NCI-H510A treated with DMSO at 0.1 percent for 48 hours (cell line): Measurements from ENCODE around the gene RDH16.

Experiments used
- DNase-seq: peaks from one replicate; lab custom pipeline; 2025; lab: John Stamatoyannopoulos, UW

Gene RDH16, protein sequence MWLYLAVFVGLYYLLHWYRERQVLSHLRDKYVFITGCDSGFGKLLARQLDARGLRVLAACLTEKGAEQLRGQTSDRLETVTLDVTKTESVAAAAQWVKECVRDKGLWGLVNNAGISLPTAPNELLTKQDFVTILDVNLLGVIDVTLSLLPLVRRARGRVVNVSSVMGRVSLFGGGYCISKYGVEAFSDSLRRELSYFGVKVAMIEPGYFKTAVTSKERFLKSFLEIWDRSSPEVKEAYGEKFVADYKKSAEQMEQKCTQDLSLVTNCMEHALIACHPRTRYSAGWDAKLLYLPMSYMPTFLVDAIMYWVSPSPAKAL

GRCh38 chr12:56957229-56958052 is at the start of gene RDH16:
Gene RDH16 (minus strand): TSS chr12:56957608. CDS start chr12:56957462, 146 bp downstream.
- DNase-seq: no peak

GRCh38 chr12:57006809-57007475 is 49.5 kb upstream of the RDH16 start:
- no peak for DNase-seq

DNA sequence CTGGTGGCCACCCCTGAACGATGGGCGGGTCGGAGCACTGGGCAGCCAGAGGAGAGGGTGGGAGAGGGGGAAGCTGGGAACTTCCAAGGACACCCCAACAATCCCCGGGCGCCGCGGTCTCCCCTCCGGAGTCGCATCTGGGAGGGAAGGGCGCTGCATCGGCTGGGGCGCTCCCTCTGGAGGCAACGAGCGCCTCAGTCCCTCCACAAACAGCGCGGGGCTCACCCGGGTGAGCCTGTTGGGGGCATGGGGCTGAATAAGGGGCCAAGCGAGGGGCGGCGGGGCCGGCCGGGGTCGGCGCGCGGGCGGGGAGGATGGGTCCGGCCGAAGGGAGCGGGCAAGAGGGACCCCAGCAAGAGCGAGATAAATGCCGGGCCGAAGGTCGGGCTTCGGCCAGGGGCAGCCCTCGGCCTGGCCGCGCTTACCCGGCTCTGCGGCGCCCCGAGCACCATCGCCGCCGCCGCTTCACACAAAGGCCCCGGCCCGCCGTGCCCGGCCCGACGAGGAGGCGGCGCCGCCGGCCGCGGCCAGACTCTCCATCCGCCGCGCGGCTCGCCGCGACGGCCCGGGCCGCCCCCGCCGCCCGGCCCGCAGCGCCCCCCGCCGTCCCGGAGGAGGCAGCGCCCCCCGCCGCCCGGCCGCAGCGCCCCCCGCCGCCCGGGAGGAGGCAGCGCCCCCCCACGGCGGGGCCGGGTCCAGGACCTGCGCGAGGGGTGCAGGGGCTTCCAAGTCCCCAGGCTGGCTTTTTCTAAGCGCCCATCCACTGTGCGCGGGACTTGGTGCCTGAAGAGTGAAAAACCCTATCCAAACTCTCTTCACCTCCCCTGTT is 48.8 kb upstream of the RDH16 start, which contains the start of gene ZBTB39:
Gene ZBTB39 (minus strand): TSS at position 567 of the 829 bp plus-strand sequence. CDS start 1,629 bp downstream, outside the sequence.
- peak; percentile 50 for DNase-seq

GRCh38 chr12:57004651-57005050 is 47.2 kb upstream of the RDH16 start:
- no peak for DNase-seq

GRCh38 chr12:57003395-57003794 is 46.0 kb upstream of the RDH16 start:
- DNase-seq: no peak

DNA sequence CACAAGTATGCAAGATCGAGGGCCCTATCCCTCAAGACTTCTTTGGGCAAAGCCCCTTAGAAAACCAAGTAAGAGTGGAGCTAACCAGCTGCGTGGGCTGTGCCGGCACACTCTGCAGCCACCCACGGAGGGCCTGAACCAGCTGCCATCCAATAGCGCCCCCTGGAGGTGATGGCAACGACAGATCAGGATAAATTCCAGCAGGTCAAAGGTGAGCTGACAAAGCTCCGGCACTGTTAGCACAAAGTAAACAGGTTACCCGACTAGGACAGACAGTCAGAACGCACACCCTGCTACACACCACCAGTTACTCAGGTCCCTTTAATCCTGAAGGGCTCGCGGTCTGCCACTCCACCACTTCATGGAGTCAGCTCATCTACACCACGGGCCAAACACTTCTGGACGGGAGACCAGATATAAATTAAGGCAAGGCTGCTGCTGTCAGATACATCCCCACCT is 44.1 kb upstream of the RDH16 start:
- peak; percentile 42 for DNase-seq

- DNase-seq: no peak
Measured at GRCh38 chr12:57000393-57000792, 43.0 kb upstream of the RDH16 start.

- DNase-seq: no peak
Measured at GRCh38 chr12:56999456-56999855, 42.0 kb upstream of the RDH16 start.

GRCh38 chr12:56998981-56999380 is 41.6 kb upstream of the RDH16 start:
- no peak for DNase-seq

DNA sequence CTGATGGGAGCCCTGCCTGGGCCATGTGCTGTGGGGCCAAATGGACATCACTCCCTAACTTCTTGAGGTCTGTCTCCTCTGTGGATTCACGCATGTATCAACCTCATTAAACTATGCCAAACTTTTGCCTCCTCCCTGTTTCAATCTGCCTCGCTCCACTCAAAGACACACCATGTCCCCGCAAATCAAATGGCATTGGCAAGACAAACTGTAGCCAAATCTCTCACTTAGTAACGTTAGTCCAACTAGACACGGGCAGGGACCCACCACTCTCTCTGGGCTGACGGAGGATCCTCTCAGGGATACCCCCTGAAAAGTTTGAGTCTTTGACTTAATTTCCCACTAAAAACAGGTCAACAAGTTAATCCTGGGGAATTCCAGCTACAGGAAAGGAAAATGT is 40.9 kb upstream of the RDH16 start:
- DNase-seq: no peak

DNA sequence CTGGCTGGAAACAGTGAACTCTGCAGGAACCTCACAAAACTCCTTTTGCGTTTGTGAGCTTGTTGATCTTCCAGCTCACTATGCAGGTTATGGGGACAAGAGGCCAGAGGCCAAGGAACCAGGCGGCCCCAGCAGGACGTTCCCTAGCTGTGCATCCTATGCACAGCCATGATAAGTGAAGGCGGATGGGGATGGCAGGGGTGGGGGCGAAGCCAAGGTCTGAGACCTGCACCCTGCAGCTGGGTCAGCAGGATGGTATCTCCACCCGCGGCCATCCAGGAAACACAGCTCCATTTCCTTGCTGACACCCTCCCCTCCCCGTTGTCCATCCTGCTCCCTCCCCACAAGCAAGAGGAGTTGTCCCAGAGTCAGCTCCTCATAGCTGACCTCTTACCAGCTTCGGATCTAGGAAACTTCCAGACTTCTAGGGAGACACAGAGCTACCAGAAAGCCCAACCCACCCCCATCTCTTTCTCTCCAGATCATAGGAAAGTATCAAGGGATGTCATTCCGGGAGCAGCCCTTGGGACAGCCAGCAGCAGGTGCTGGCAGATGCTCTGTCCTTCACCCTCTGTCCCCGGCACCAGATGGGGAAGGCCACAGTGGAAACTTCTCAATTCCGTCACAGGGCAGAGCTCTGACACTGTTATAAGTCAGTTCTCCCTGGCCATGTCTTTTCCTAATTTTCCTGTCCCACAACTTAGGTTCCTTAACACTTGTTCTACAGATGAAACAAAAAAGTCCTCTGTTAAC is 39.6 kb upstream of the RDH16 start:
- no peak for DNase-seq

DNA sequence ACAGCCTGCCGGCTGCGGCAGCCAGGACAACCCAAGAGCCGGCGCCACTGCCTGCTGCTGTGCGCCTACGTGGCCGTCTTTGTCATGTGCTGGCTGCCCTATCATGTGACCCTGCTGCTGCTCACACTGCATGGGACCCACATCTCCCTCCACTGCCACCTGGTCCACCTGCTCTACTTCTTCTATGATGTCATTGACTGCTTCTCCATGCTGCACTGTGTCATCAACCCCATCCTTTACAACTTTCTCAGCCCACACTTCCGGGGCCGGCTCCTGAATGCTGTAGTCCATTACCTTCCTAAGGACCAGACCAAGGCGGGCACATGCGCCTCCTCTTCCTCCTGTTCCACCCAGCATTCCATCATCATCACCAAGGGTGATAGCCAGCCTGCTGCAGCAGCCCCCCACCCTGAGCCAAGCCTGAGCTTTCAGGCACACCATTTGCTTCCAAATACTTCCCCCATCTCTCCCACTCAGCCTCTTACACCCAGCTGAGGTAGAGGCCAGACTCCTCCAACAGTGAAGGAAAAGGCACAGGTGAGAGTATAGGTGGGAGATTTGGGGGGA is 38.6 kb upstream of the RDH16 start:
- no peak for DNase-seq

DNA sequence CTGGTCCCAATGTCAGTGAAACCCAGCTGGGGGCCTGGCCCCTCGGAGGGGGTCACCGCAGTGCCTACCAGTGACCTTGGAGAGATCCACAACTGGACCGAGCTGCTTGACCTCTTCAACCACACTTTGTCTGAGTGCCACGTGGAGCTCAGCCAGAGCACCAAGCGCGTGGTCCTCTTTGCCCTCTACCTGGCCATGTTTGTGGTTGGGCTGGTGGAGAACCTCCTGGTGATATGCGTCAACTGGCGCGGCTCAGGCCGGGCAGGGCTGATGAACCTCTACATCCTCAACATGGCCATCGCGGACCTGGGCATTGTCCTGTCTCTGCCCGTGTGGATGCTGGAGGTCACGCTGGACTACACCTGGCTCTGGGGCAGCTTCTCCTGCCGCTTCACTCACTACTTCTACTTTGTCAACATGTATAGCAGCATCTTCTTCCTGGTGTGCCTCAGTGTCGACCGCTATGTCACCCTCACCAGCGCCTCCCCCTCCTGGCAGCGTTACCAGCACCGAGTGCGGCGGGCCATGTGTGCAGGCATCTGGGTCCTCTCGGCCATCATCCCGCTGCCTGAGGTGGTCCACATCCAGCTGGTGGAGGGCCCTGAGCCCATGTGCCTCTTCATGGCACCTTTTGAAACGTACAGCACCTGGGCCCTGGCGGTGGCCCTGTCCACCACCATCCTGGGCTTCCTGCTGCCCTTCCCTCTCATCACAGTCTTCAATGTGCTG is 38.0 kb upstream of the RDH16 start:
- no peak for DNase-seq

GRCh38 chr12:56994231-56994746 is 36.9 kb upstream of the RDH16 start:
- no peak for DNase-seq

DNA sequence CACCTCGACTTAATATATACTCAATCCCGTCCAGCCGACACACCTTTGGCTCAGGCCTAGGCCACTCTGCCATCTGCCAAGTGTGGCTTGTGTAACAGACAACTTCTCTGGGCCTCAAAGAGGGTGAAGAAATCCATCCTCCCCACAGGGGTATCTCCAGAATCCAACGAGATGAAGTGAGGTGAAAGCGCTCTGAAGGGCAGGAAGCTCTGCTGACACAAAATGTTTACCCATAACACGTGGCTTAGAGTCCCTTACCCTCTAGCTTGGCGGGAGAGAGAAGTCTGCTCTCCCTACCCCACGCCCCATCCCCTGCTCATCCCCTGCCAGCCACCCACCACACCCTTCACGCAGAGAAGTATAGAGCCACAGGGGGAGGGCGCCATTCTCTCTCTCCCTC is 35.9 kb upstream of the RDH16 start:
- DNase-seq: no peak

- no peak for DNase-seq
Measured at GRCh38 chr12:56991319-56992246, 34.2 kb upstream of the RDH16 start.

- no peak for DNase-seq
Measured at GRCh38 chr12:56990648-56991318, 33.4 kb upstream of the RDH16 start.
